Vagina (tissue), 2 donors: ENCODE results near the gene BRD7.

Source experiments
- CTCF ChIP-seq, 3 experiments: fragments of 450-650 bp in 2 of 3; fragments of 200-600 bp in 1 of 3; sonication (generic) in 1 of 3; IDR thresholded peaks; one replicate each; pipeline ENCODE4 v1.5.1; 2017 to 2019; ENCODE audit warnings: antibody characterized with exemption in 3 of 3, mild to moderate bottlenecking in 2 of 3, moderate library complexity in 2 of 3
- POLR2A ChIP-seq, 2 donors: fragments of 450-650 bp; IDR thresholded peaks; one replicate each; pipeline ENCODE4 v1.6.1; 2017; ENCODE audit warnings: antibody characterized with exemption in 2 of 2, mild to moderate bottlenecking in 2 of 2, moderate library complexity in 2 of 2

- TF ChIP-seq CTCF (IDR thresholded peaks at IDR 0.05) (no peak), POLR2A (IDR thresholded peaks at IDR 0.05) (no peak)
These were observed 15.8 kb upstream of the BRD7 start for GRCh38 chr16:50384500-50385135.
